K562 (cell line): ENCODE results near the gene TRIM62. TPM values are rescaled to one million over a fixed set of nuclear protein-coding genes. Genes with fewer than 3 reads are reported as not detected.

ENCODE experiments used
- ATF6 ChIP-seq: sonication (generic); formaldehyde crosslinking; IDR thresholded peaks from 2 replicates; pipeline ENCODE4 v1.4.0; 2020; ENCODE audit warnings: mild to moderate bottlenecking, missing genetic modification reagents
- CEBPG ChIP-seq, 3 experiments: fragments of 200-800 bp in 1 of 3; sonication (Bioruptor generic) in 1 of 3; sonication (generic) in 1 of 3; formaldehyde crosslinking in 1 of 3; IDR thresholded peaks in 2 of 3; conservative IDR thresholded peaks in 1 of 3; 2 replicates each; pipeline versions ENCODE4 v1.6.1 to v1.8.0; 2016 to 2022; ENCODE audit warnings: missing compliant biosample characterization in 2 of 3, missing genetic modification characterization in 2 of 3, mild to moderate bottlenecking in 1 of 3, missing genetic modification reagents in 1 of 3
- CTBP1 ChIP-seq: fragments of 450-650 bp; IDR thresholded peaks from 2 replicates; pipeline ENCODE4 v1.6.1; 2016; ENCODE audit warnings: borderline replicate concordance
- CUX1 ChIP-seq: fragments of 200-800 bp; sonication (Bioruptor generic); IDR thresholded peaks from 2 replicates; pipeline ENCODE4 v1.6.1; 2016; ENCODE audit warnings: missing genetic modification characterization, missing compliant biosample characterization
- EGR1 ChIP-seq: fragments of 450-650 bp; conservative IDR thresholded peaks from 2 replicates; pipeline ENCODE4 v1.6.1; 2017; ENCODE audit warnings: mild to moderate bottlenecking
- KDM1A ChIP-seq, 2 experiments: fragments of 450-650 bp; IDR thresholded peaks; 2 replicates each; pipeline ENCODE4 v1.6.1; 2016; ENCODE audit warnings: mild to moderate bottlenecking in 2 of 2
- MYC ChIP-seq, 2 experiments: fragments of 250-450 bp in 1 of 2; sonication (Bioruptor Pico) in 1 of 2; IDR thresholded peaks; 2 replicates each; pipeline versions ENCODE4 v1.5.1 to v1.6.1; 2012 to 2021; ENCODE audit warnings: low read depth in 2 of 2, borderline replicate concordance in 1 of 2, improper control_type of control experiment in 1 of 2, low read length in 1 of 2, mild to moderate bottlenecking in 1 of 2, moderate library complexity in 1 of 2
- NR4A1 ChIP-seq, 2 experiments: fragments of 250-450 bp in 1 of 2; fragments of 450-650 bp in 1 of 2; sonication (Bioruptor Pico) in 1 of 2; IDR thresholded peaks; 2 replicates each; pipeline versions ENCODE4 v1.4.0 to v1.6.1; 2016 to 2020; ENCODE audit warnings: mild to moderate bottlenecking in 2 of 2, missing compliant biosample characterization in 1 of 2, missing genetic modification characterization in 1 of 2, moderate library complexity in 1 of 2
- PHF8 ChIP-seq: fragments of 200-600 bp; sonication (generic); IDR thresholded peaks from 2 replicates; pipeline ENCODE4 v1.6.1; 2012; ENCODE audit warnings: mixed run types, mild to moderate bottlenecking, inconsistent platforms, low read length, moderate library complexity, borderline replicate concordance
- RBFOX2 ChIP-seq: fragments of 200-400 bp; formaldehyde crosslinking; IDR thresholded peaks from 2 replicates; pipeline ENCODE4 v1.6.1; 2017; ENCODE audit warnings: low read depth, mild to moderate bottlenecking, low read length, moderate library complexity
- TAF1 ChIP-seq: IDR thresholded peaks from 2 replicates; pipeline ENCODE4 v1.6.1; 2011; ENCODE audit warnings: mild to moderate bottlenecking, low read length, moderate library complexity; ENCODE audit not compliant: insufficient read depth, control insufficient read depth, severe bottlenecking; ENCODE audit errors: extremely low read depth
- polyA plus RNA-seq, 8 experiments: library from polyadenylated mRNA; depleted of rRNA in 4 of 8; stranded (reverse) in 5 of 8; unstranded in 3 of 8; fragments of >200 nt; fragmentation: Nextera tagmentation in 2 of 8; fragmentation: Illumina TruSeq in 1 of 8; extraction: Ambion mirVana in 2 of 8; extraction: Trizol in 1 of 8; gene quantifications; 2 replicates each; pipeline versions ENCODE4 v1.2.1 to v1.2.3, GENCODE V29; 2011 to 2014; ENCODE audit warnings: inconsistent platforms in 1 of 8, missing spikeins in 1 of 8
- total RNA-seq, 7 experiments: library from RNA; depleted of rRNA in 6 of 7; stranded (reverse); fragments of >200 nt in 6 of 7; fragmentation: Illumina TruSeq in 2 of 7; extraction: Trizol in 2 of 7; gene quantifications; 2 replicates each; pipeline versions ENCODE4 v1.2.1 to v1.2.3, GENCODE V29; 2011 to 2021; ENCODE audit warnings: low replicate concordance in 1 of 7
- TF ChIP-seq, protein P1 (sequence below): IDR thresholded peaks from 2 replicates; pipeline ENCODE4 v1.6.1; 2011; ENCODE audit warnings: borderline replicate concordance, low read depth, mild to moderate bottlenecking, moderate library complexity, low read length; ENCODE audit not compliant: insufficient read depth, poor library complexity, severe bottlenecking
- TF ChIP-seq, protein P2 (sequence below): fragments of 250-450 bp; sonication (Bioruptor Pico); IDR thresholded peaks from 2 replicates; pipeline ENCODE4 v1.8.0; 2021; ENCODE audit warnings: borderline replicate concordance, mild to moderate bottlenecking, moderate library complexity; ENCODE audit not compliant: poor library complexity, severe bottlenecking

The TRIM62 gene
- total and polyA plus RNA-seq, 9 of the 15 experiments (the other 6 are each of a cell fraction or from before 2014, with no cell fraction given): 0.18 to 2.3 (median 0.52) TPM

DNA sequence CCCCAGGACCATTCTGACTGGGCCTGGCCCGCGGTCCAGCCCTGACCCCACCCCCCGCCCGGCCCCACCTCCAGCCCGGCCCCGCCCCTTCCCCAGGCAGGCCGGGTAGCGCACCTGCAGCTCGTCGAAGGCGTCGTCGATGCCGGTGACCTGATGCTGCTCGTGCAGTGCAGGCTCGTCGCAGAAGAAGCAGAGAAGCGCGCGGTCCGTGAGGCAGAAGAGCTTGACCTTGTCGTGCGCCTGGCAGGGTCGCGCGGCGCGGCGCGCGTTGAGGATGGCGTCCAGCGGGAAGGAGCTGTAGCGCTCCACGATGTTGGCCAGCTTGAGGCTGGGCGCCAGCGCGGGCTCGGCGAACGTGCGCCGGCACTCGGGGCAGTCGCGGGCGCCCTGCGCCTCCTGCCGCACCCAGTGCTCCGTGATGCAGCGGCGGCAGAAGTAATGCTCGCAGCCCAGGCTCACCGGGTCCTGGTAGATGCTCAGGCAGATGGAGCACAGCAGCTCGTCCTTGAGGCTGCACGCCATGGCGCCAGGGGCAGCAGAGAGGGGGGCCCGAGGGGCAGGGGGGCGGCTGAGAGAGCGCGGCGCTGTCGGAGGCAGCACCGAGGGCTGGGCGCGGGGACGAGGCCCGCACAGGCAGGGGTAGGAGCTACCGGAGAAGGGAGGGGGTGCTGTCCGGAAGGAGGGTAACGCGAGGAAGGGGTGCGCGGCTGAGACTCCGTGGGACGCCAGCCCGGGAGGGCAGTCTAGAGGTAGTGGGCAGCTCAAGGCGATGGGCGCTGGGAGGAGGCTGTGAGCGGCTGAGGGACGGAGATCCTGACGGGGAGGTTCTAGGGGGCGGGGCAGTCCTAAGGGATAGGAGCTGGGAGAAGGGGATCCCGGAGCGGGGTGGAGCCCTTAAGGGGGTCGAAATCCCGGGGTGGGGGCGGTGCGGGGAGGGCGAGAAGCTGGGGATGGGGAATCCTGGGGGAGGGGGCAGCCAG, 642 bp downstream of the TRIM62 start (continued):
- TF ChIP-seq EGR1: no peak
- no peak for TF ChIP-seq KDM1A (IDR thresholded peaks at IDR 0.05)
- TF ChIP-seq ATF6 (CRISPR knock-in tag): no peak
- TF ChIP-seq RBFOX2: peak; percentile 39
- peak; percentile 11; the same call in 1 of the 2 replicates for TF ChIP-seq PHF8
- no peak for TF ChIP-seq TAF1
- no peak for TF ChIP-seq CUX1 (CRISPR knock-in tag)
- no peak for TF ChIP-seq CEBPG (CRISPR knock-in tag; IDR thresholded peaks at IDR 0.05)
- no peak for TF ChIP-seq CEBPG (tag; conservative IDR thresholded peaks at IDR 0.05 in 1 of 2, IDR thresholded peaks at IDR 0.05 in 1 of 2)
- TF ChIP-seq, protein P1, sequence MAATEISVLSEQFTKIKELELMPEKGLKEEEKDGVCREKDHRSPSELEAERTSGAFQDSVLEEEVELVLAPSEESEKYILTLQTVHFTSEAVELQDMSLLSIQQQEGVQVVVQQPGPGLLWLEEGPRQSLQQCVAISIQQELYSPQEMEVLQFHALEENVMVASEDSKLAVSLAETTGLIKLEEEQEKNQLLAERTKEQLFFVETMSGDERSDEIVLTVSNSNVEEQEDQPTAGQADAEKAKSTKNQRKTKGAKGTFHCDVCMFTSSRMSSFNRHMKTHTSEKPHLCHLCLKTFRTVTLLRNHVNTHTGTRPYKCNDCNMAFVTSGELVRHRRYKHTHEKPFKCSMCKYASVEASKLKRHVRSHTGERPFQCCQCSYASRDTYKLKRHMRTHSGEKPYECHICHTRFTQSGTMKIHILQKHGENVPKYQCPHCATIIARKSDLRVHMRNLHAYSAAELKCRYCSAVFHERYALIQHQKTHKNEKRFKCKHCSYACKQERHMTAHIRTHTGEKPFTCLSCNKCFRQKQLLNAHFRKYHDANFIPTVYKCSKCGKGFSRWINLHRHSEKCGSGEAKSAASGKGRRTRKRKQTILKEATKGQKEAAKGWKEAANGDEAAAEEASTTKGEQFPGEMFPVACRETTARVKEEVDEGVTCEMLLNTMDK: no peak
- peak; percentile 89 for TF ChIP-seq CTBP1
- TF ChIP-seq NR4A1 (CRISPR knock-in tag; IDR thresholded peaks at IDR 0.05): peak; percentile 65; the same call in 1 of the 2 replicates
- TF ChIP-seq NR4A1 (tag; IDR thresholded peaks at IDR 0.05): no peak
- no peak for TF ChIP-seq MYC (IDR thresholded peaks at IDR 0.05; ENCODE audit: low read depth, low read length)
- TF ChIP-seq MYC (CRISPR knock-in tag; IDR thresholded peaks at IDR 0.05; ENCODE audit: borderline replicate concordance, low read depth): no peak
- TF ChIP-seq, protein P2, sequence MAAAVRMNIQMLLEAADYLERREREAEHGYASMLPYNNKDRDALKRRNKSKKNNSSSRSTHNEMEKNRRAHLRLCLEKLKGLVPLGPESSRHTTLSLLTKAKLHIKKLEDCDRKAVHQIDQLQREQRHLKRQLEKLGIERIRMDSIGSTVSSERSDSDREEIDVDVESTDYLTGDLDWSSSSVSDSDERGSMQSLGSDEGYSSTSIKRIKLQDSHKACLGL (CRISPR knock-in tag): no peak
